Measurements from ENCODE around the gene LIM2.

The LIM2 gene

DNA sequence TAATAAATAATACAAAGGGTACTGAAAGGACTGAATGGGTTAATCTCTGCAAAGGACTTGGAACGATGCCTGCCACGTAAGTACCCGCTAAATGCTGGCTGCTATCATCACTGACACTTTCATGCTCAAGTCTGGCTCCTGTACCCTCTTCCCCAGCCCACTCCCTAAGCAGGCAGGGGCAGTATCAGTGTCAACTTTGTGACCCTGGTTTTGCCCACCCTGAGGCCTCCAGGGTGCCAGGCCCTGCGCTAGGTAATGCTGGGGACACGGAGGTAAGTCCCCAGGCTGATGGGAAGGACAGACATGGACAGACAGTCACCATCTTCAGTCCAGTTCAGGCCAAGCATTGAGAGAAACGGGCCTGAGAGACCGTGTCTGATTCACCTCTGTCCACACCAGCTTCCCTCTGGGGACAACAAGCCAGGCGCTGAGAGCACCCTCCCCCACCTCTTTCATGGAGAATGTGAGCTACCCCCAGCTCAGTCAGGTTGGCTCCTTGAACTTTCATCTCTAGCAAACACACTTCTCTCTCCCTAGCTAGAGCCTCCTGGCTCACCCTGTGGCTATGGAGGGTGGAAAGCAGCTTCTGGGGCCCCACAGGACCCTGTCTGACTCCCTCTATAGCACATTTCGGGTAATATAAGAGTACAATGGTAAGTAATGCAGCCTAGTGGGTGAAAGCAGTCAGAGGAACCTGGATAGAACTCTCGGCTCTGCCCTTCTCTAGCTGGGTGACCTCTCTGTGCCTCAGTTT, 22.4 kb downstream of the LIM2 start:
- no peak for DNase-seq

DNA sequence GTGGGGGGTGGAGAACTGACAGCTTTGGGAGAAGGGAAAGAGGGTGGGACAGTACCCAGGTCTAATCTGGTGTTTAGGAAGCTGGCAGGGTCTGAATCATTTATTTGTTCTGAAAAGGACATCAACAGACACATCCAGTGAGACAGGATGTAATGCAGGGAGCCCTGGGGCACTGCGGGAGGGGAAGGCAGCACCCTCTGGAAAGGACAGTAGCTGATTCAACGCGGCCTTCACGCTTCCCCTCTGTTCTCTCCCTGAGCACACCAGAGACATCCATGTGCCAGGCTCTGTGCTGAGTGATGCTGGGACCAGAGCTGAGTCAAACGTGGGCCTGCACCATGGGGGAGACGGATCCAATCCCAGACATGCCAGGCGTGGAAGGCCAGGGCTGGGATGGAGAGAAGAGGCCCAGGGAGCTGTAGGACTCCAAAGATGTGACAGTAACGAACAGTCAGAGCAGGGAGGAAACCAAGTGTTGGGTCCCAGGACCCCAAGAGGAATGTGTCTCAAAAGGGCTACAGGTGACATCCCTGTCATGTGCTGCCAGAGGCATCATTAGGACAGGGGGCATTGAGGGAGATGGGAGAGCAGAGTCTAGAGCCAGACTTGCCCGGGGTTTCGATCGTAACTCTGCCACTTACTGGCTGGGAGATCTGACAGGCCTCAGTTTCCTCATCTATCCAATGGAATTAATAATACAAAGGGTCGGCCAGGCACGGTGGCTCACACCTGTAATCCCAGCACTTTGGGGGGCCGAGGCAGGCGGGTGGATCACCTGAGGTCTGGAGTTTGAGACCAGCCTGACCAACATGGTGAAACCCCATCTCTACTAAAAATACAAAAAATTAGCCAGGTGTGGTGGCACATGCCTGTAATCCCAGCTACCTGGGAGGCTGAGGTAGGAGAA, 23.3 kb downstream of the LIM2 start:
- DNase-seq, result no peak

DNA sequence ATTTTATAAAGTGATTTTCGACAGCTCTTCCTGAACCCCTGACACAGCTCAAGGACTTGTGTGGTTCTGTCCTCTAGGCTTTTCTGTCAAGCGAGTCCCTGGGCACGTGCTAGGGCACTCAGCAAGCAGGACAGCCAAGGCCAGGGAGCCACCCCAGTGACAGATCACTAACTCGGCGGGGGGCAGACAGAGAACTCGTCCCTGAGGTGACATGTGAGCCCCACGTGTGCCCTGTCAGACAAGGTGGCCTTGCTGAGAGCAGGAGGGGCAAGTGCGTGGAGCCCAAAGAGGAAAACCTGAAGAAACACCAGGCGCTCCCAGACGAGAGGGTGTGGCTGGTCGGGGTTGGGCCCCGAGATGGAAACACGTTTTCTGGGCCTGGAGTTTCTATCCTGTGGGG, 26.5 kb downstream of the LIM2 start:
- no peak for DNase-seq

DNA sequence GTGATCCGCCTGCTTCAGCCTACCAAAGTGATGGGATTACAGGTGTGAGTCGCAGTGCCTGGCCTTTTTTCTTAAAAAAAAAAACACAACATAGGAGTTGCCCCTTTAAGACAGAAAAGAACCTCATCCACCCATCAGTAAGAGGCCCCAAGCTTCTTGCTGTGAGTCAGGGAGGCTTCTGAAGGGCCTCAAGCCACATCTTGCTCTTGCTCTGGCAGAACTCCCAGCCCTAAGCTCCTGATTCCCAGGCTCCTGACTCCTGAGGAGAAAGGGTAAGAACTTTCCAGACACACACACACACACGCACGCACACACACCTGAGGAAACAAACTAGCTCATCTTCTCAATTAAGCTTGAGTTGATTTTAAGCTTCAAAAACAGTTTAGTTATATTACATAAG, 28.5 kb downstream of the LIM2 start:
- DNase-seq, result no peak

DNA sequence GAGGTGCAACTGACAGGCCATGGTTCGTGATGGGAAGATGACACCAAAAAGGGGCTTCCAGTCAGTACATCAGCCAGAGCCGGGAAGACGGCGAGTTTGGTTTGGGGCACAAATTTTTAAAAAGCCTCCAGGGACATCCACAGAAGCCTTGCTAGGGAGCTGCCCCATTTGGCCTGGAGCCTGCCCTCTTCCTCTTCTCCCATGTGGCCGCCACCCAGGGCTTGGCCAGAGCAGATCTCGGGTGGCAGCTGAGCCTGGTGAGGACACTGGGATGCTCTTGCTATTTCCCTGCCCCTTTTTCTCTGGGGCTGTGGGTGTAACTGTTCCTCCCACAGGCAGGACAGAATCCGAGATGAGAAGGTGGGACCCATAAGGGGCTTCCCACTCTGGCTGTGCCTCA, 29.8 kb downstream of the LIM2 start:
- DNase-seq, result no peak

DNA sequence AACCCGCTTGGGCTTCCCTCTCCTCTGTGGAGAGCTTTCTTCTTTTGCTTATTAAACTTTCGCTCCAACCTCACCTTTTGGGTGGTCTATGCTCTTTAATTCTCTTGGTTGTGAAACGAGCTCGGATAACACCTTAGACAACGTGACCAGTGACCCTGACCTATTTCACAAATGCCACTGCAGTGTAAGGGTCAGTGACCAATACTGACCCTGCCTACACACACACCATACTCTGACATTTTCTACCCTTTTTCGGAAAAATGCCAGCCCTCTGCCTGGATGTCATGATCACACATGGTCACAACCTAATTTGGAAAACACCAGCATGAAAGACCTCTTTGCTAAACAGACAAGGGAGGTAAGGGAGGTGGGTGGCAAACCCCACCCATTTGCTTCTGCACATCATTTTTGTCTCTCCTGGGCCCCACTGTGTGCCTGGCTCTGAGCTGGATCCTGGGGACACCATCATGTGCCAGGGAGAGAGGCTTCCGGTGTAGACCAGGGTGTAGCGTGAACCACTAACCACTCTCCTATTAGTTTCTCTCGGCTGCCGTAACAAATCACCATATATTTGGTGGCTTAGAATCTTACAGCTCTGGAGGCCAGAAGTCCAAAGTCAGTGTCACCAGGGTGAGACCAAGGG, 31.5 kb downstream of the LIM2 start:
- DNase-seq, result no peak

DNA sequence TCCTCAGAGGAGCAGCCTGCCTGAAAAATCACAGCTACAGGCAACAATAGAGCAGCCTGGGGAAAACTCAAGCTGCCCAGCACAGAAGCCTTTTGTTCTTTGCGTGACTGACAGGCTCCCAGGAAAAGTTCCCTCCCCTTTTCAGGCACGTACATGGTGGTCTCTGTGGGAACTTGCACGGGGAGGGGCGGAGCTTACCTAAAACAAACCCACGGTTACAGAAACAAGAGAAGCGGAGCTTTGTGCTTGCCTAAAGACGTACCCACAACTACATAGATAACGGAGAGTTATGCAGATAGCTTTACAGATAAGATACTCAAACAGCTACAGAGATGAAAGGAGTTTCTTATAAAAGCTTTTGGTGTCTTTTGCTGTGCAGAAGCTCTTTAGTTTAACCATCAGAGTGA, 33.0 kb downstream of the LIM2 start:
- no peak for DNase-seq

DNA sequence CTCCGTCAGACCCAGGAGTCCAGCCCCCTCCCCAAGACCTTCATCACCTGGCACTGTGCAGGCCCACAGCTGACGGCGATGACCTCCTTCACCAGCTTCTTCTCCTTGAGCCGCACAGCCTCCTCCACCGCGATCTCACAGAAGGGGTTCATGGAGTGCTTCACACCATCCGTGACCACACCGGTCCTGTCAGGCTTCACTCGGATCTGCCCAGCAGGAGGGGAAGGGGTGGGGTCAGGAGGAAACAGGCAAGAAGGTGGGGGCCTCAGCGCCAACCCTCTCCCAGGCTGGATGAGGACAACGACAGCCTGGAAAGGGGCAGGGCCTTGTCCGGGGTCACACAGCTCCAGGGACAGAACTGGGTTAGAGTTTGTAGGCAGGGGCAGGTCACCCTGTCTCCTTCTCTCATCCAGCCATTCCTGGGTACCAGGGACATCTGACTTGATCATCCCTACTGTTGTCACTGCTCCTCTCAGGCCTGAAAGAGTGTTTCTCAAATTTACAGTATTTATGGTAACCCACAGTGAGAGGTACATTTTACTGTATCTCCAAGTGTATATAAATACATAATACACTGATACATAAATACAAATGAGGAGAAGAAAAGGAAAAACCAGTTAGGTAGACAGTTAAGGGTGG, 33.6 kb downstream of the LIM2 start:
- no peak for DNase-seq

DNA sequence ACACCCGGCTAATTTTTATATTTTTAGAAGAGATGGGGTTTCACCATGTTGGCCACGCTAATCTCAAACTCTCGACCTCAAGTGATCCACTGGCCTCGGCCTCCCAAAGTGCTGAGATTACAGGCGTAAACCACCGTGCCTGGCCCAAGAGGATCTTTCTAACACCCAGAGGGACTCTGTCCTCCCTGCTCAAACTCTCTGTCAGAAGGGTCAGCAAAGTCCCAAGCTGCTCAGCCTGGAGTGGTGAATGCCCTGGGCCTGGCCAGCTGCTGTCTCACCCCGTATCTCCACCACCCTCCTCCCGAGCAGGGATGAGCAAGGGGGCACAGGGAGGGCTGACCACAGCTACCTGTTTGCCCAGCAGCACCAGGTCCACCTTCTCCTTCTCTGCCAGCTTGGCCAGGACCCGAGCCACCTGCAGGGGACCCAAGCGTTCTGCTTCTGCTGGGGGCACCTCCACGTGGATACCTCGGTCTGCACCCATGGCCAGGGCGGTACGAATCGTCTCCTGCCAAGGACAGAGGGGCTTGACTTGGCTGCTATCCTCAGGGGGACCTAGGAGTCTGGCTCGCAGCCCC, 34.9 kb downstream of the LIM2 start:
- DNase-seq, result no peak

DNA sequence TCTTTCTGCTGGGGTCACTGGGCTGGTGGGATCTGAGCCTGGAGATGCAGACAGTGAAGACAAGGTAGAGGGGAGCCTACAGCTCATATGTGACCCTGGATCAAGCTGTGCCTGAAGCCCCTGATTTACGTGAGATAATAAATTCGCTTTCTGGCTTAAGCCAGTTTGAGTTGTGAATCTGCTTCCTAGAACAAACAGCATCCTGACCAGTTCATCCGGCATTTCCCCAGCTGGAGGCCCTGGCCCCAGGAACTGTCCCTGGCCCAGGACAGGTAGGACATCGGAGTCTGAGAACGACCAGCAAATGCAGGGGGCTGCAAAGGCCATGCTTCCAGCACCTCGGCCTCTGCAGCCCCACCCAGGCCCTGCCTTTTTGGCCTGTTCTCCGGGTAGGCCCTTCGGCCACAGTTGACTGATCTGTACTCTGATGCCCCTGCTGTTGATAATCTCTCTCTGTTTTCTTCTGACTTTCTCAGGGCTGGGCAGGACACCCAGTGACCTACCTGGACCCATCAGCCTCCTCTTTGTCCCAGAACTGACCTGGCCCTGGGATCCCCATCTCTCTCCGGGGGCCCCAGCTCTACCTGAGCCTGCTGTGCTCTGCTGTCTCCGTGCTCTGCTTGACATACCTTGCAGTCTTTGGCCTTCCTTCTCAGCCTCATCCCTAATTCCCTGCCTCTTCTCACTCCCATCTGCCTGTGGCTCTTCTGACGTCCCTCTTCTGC, 36.3 kb downstream of the LIM2 start:
- DNase-seq, result no peak

DNA sequence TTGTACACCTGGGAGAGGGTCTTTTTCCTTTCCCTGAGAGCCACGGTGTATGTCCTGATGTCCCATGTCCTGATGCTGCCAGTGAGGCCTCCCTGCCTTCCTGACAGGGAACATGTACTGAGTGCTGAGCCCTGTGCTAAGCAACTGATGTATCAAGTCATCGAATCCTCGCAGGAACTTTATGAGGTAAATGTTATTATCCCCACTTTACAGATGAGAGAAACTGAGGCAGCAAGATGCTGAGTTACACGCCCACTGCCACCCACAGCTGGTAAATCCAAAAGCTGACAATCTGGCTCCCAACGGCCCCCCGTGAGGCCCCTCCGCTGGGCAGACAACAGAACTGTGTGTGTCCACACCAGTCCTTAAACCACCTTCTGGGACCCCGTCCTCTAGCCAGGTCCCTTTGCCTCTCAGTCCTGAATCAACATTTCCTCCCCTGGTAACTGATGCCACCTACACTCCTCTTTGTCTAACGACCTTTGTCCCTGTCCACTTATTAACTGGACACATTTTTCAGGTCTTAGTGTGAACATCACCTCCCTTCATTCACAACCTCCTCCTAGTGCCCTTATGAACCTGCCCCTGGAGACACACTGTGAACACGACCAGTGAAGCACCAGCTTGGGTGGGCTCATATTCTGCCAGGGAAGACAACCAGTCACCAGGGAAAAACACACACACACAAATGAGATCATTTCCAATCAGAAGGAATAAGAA, 40.4 kb downstream of the LIM2 start:
- no peak for DNase-seq

DNA sequence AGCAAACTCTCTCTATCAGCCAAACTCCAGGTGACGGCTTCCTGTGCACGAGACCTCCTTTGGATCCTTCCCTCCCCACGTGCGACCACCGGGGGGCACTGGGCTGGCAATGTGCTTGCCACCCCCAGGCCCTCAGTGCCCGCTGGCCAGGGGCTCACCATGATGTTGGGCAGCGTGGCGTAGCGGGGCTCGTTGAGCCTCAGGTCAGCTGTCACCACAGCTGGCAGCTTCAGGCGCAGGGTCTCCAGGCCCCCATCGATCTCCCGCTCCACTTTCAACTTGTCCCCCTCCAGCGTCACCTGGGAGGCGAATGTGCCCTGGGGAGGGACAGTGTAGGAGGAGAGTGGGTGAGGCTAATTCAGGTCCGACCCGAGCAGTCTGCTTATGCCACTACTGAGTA, 41.0 kb downstream of the LIM2 start:
- DNase-seq, result no peak

DNA sequence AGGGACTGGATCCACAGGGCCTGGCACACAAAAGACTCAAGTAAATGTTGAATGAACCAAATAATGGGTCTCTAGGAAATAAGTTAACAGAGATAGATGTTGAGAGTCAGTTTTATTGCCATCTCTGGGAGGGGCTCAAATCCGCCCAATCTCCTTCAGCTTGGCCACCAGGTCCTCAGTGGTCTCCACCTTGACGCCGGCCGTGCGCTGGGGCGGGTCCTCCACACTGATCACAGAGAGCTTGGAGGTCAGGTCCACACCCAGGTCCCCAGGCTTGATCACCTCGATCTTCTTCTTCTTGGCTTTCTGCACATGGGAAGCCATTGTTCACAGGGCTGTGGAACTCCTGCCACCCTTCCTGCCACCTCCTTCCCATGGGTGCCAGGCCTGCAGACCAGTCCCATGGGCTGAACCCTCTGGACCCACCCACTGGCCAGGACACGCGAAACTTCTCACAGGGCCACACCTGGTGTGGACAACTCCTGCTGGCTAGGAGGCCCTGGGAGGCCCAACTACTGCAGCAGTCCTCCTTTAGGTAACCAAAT, 42.6 kb downstream of the LIM2 start:
- no peak for DNase-seq

DNA sequence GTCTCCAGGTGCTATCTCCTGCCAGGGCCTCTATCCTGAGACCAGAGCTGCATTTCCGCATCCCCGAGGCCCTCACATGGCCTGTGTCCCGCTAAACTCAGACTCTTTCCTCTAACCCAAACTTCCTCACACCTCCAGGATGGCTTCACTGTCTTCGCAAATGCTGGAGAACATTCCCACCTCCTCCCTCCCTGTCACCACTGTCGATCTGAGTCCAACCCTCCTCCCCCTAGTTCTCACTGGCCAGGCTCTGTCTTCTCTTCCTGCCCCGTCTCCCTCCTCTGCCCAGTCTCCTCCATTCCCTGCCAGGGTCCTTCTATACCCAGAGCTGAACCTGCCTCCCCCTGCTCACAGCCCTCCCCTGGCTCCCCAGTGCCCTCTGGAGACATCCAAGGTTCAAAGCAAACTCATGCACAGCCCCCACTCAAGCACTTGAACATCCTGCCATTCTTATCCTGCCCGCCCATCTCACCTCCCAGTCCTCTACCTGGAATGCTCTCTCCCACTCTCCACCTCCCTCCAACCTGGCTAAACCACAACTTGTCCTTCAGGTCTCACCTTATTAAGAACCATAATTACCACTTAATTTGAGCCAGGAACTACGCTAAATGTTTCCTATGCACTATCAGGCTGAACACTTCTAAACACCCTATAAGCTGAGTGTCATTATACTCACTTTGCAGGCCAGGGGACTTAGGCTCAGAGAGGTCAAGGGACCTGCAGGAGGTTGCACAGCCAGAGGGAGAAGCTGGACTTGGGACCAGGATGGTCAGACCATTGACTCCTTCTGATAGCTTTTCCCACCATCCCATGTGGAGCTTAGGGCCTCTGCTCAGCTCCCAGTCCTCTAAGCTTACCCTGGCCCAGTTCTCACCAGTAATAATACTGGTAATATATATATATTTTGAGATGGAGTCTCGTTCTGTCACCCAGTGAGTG, 44.9 kb downstream of the LIM2 start:
- DNase-seq, result no peak

DNA sequence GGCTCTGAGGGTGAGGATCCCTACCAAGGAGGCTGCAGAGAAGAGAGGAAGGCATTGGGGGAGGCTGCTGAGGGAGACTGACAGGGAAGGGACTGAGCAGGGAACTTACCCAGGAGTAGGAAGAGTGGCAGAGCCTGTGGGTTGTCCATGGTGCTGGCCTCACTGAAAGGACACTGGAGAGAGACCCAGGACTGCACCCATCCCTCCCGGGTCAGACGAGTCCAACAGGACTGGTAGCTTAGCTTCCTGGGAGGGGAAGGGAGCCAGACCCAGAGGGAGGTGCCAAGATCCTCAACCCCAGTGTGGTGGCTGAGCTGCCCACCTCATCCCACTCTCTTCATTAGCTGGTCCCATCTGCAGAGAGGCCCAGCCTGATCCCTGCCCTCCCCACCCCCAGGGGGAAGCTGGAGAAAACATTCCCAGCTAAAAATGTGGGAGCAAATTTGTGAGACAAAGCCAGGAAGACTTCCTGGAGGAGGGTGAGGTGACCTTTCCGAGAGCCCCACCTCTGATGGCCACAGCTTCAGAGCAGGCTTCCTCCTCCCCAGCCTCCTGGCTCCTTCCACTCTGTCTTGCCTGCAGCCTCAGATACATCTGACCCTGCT, 45.7 kb downstream of the LIM2 start, which contains the start of gene VSIG10L:
TSS of gene VSIG10L (minus strand) at position 164 of the 605 bp plus-strand sequence. CDS start at position 149, 15 bp downstream.
- no peak for DNase-seq

DNA sequence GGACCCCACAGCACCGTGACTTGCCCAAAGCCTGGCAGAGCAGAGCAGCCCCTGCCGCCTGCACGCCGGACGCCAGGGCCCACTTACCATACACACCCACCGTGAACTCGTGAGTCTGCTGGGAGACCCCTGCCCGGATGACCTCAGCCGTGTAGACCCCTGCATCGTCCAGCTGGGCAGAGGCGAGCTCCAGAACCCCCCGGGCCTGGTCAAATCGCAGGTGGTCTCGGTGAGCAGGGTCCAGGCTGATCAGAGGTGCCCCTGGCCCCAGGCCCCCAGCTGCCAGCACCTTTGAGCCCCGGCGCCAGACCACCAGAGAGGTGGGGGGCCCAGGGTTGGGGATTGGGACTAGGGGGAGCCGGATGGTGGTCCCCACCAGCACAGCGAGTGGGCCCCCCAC, 46.7 kb downstream of the LIM2 start:
- no peak for DNase-seq

DNA sequence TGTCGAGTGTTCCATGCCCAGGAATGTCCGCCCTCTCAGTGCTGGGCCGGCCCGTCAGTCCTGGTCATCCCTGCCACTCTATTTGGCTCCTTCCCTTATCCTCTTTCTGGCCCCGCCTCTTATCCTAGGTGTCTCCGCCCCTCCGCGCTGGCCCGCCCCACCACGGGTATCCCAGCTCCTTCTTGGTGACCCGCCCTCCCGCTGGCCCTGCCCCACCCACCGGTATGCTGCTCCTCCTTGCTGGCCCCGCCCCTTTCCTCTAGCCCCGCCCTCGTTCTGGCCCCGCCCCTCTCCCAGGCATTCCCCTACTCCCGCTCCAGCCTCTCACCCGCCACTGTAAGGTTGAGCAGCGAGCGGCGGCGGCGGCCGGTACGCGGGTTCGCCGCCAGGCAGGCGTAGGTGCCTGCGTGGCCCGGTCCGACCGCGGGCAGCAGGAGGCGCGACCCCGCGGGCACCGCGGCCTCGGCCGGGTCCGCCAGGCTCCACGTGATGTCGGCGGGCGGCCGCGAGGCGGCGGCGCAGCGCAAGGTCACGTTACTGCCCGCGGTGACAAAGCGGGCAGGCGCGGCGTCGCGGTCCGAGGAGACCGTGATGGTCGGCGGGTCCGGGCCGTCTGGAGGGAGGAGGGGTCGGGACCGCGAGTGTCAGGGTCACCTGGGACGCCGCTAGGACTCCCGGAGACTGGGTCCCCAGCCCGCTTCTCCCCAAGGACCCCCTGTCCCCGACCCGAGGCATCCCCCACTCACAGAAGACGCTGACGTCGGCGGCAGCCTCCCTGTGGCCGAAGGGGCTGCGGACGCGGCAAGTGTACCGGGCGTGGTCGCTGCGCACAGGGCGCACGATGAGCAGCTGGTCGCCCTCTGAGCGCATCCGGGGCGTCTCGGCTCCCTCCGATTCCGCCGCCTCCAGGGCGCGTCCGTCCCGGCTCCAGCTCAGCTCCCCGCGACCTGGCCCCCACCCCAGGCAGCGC, 47.8 kb downstream of the LIM2 start:
- no peak for DNase-seq

DNA sequence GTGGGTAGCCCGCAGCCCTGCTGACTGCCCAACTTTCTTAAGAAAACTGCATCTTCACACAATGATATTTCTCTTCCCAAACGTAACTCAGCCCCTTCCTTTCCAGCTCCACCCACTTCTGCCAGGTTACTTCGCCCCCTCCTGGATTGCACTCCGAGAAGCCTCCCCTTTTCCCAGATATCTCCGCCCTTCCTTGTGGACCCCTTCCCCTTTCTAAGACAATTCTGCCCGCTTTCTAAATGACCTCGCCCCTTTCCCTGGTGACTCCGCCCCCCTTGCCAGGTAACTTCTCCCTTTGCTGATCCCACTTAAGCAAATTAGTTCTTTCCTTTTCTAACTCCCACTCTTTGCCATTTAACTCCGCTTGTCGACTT, 48.5 kb downstream of the LIM2 start:
- no peak for DNase-seq

All from NCI-H1105 treated with DMSO at 0.1 percent for 48 hours (cell line).